ENCODE measurements around the gene DNAH12.

GRCh38 chr3:57402675-57403074, 141.5 kb downstream of the DNAH12 start:
- no peak for TF ChIP-seq CTCF (IDR thresholded peaks at IDR 0.05)
- no peak for TF ChIP-seq ZFX (IDR thresholded peaks at IDR 0.05; ENCODE audit: borderline replicate concordance)

Measured in 22Rv1 (cell line).